Stimulated activated CD4-positive, alpha-beta T cell treated with anti-CD3 and anti-CD28 coated beads, Interleukin-4, amount 100 ng/mL, for 1 hour (primary cell): Measurements from ENCODE around the gene DGLUCY.
A peak's percentile ranks its signal among the peaks of the same experiment; 100 is the strongest.
"Not testable (repeated sequence)": the region's sequence is repeated elsewhere in the genome, so short reads cannot be mapped to it uniquely, and the experiment has no call there.

Experiments used
- DNase-seq: peaks from one replicate; pipeline ENCODE4 v3.0.0-alpha.2; 2020

Gene DGLUCY

DNA sequence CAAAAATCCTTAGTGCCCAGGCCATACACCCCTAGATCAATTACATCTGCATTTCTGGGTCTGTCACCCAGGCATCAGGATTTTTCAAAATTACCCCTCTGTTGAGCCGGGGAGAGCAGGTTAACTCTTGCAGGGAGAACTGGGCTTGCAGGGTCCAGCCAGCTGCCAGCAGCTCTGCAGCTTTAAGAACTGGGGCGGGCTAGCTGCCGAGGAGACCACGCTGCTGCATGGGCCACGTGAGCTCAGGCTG, at the start of gene DGLUCY:
Gene DGLUCY (plus strand): TSS at position 245 of the 250 bp plus-strand sequence. CDS start 46,222 bp downstream, outside the sequence.
- peak; percentile 66 for DNase-seq

- no peak for DNase-seq
Observed at GRCh38 chr14:91065266-91065665, 48.6 kb upstream of the DGLUCY start.

DNA sequence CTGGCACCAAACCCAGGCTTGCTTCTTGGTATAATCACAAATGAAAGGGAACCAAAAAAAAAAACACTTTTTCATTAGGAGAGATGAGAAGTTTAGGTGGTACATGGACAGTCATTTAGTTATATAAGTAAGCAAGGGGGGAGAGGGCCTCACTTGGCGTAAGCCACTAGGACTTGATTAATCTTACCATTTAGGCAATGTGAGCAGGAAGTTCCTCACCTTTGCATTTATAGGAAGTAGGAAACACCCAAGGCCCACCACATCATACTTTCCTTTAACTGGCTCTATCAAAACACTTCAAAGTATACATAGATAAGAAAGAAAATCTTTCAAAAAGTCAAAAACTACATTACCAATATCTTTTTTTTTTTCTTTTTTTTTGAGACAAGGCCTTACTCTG, 46.7 kb upstream of the DGLUCY start:
- no peak for DNase-seq

GRCh38 chr14:91068642-91069041, 45.2 kb upstream of the DGLUCY start:
- DNase-seq: no peak

DNA sequence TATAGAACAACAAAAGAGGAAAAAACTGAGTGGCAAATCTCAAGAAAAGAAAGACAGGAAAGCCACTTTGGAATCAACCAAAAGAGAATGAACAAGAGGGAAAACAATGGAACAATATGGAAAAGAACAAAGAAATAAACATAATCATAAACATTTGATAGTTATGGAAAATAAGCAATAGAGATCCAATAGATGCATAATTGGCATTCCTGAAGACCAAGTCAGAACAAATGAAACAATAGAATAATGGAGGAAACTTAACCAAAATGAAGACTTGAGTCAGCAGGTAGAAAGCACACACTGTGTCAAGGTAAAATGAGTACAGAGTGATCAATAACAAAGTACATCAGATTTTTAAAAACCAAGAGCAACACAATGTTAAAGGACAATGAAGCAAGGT, 43.3 kb upstream of the DGLUCY start:
- no peak for DNase-seq

DNA sequence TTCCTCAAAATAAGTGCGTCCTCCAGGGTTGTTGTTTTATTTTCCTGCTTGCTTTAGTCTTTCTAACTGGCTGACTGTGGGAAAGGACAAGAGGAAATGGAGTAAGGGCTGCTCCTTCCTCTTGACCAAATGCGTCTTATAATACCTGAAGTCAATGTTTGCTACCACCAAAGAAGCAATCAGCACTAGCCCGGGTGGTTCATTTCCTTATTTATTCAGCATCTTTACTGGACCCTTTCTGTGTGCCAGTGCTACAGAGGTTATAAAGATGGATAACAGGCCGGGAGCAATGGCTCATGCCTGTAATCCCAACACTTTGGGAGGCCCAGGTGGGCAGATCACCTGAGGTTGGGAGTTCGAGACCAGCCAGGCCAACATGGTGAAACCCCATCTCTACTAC, 38.3 kb upstream of the DGLUCY start:
- DNase-seq: no peak

- DNase-seq: peak; percentile 30
Observed at GRCh38 chr14:91078095-91078737, 35.7 kb upstream of the DGLUCY start.

DNA sequence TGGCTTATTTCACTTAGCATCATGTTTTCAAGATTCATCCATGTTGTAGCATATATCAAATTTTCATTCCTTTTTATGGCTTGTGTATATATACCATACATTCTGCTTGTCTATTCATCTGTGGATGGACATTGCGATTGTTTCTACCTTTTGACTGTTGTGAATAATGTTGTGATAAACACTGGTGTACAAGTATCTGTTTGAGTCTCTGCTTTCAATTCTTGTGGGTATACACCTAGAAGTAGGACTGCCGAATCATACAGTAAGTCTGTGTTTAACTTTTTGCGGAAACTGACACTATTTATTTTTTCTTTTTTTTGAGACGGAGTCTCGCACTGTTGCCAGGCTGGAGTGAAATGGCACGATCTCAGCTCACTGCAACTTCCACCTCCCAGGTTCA, 33.8 kb upstream of the DGLUCY start:
- no peak for DNase-seq

DNA sequence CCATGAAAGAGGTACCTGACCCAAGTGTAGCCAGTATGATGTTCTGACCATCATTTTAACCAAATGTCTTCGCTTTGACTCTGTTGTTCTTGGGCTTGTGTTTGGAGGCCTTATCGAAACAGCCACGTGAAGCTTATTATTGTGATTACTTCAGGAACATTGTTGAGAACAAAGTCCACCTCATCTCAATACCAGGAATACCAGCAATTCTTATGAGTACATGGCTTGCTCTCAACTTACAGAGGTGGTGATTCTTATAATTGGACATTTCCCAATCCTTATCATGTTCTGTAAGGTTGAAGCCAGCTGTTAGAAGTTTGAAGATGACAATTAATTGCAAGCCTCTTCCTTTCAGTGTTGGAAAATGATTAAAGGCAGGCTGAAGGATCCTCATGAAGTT, 31.6 kb upstream of the DGLUCY start:
- no peak for DNase-seq

DNA sequence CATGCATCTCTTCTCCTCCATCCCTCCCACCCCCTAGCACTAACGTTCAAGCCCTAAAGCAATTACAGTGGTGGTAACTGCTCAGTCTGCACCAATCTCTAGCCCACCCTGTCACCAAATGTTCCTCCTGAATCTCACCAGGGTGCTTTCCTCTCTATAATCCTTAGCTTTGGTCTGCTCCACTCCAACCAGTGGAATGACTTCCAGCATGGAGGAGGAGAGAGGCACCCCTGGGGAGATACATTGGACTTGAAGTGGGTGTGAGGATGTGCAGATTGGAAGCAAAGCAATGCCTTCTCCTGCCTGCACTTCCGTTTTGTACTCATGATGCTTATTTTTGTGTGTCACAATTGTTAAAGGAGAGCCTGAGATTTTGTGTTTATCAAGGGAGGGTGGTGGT, 29.4 kb upstream of the DGLUCY start:
- no peak for DNase-seq

- DNase-seq: not testable (repeated sequence)
Observed at GRCh38 chr14:91087470-91087869, 26.4 kb upstream of the DGLUCY start.

- no peak for DNase-seq
Observed at GRCh38 chr14:91088585-91089235, 25.2 kb upstream of the DGLUCY start.

DNA sequence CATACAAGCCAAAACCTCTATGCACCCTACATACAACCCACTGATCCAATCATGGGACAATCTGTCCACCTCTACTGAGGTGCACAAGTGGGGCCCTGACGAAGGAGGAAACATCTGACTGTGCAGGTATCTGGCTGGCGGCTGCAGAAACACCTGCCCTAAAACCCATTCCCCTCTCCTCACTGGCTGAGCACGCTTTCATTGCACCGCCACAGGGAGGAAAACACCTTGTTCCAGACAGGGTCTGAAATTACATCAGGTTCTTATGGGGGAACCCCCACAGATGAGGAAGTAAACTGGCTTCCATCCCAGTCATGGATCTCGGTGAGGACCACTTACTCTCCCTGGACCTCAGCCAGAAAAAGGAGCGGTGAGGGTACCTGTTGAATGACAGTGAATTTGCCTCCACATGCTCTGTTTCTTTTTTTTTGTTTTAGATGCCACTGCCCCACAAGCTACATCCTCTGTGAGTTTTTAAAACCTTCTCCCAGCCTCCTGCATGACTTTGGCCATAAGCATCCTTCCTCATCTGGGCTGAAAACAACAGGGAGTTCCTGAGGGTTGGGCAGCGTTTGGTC, 23.8 kb upstream of the DGLUCY start:
- DNase-seq: no peak

GRCh38 chr14:91090743-91091142, 23.1 kb upstream of the DGLUCY start:
- no peak for DNase-seq

DNA sequence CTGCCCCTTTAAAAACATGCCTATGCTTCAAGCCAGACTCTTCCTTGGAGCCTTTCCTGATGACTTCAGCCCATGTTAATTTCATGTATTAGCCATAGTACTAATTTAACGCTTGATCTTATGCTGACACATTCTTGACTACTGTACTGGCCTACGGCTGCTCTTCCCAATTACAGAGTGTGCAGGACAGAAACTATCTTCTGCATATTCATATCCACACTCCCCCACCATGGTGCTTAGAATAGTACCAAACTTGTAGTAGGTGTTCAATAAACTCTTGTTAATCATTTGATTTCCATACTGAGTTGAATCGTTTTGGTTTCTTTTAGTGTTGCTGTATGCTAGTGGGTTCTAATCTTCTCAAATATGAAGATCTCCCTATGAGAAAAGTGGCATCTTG, 21.8 kb upstream of the DGLUCY start:
- no peak for DNase-seq

- not testable (repeated sequence) for DNase-seq
Observed at GRCh38 chr14:91093743-91094472, 20.0 kb upstream of the DGLUCY start.

DNA sequence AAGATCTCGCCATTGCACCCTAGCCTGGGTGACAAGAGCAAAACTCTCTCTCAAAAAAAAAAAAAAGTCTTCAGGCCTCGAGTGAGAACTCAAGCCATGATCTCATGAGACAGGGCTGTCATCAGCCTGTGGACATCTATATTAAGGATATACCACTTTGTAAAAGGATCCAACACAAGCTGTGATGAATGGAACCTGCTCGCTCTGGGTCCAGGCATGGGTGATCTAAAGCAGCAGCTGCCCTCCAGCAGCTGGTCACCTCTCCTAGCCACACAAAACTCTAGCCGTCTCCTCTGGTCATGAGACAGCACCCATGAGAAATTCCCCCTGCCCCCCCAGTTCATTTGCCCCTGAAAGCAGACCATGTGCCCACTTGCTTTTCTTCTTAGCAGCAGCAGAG, 19.1 kb upstream of the DGLUCY start:
- no peak for DNase-seq

DNA sequence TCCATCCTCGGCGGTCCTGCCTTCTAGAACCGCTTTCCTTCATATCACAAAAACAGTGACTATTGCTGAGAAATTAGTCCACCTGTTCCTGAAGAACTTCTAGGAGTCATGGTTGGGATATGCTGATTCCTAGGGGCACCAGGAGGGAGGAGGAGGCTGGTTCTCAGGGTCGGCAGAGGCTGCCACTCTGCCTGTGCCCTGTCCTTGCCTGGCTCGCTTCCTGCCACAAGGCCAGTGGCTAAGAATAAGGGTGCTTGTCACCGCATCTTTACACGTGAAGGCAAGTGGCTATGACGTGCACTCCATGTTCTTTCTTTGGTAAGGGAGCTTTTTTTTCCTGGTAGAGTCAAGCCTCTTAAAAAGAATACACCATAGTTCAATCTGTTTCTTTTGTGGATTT, 18.7 kb upstream of the DGLUCY start:
- no peak for DNase-seq

GRCh38 chr14:91097657-91098056, 16.2 kb upstream of the DGLUCY start:
- not testable (repeated sequence) for DNase-seq

DNA sequence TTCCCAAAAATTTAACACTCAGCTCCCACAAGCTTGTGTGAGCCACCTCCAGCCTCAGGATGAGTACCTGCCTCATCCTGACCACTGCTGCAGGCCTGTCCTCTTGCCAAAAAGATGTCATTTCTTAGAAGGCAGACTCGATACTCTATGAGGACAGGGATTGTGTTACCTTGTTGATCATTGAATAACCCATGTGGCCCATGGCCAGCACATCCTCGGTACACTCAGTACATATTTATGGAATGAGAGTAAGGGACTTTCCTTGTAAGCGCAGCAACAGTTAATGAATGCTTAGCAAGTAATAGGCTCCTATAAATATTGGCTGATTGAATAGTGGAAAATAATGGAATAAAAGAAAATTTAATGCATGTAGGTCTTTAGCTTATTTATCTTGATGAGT, 15.3 kb upstream of the DGLUCY start:
- no peak for DNase-seq

GRCh38 chr14:91100102-91100501, 13.8 kb upstream of the DGLUCY start:
- DNase-seq: no peak

DNA sequence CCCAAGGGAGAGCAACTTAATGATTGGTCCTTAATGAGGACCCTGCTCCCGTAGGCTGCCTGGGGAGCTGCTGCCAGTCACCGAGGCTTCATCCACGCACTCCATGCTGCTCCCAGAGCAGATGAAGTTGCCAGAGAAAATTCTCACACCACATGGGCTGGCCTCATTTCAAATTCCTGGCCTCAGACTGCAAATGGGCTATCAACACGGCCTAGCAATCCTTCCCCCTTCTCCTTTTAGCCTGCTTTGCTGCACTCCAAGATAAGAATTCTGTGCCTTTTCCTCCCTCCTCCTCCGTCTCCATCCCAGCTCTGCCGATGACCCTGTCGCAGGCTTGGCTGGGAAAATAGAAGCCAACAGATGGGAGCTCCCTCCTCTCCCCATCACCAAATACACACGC, 10.8 kb upstream of the DGLUCY start:
- no peak for DNase-seq

- DNase-seq: peak; percentile 36
Observed at GRCh38 chr14:91108941-91109611, 4.8 kb upstream of the DGLUCY start.

- DNase-seq: no peak
Observed at GRCh38 chr14:91111443-91111842, 2.4 kb upstream of the DGLUCY start.
